Esophagus muscularis mucosa (tissue), 4 donors: ENCODE data around the gene MICAL3. TPM values are rescaled to one million over a fixed set of nuclear protein-coding genes. Genes with fewer than 3 reads are reported as not detected.

ENCODE experiments used
- DNase-seq: peaks from one replicate; pipeline ENCODE4 v3.0.0-alpha.2; 2017; ENCODE audit errors: extremely low spot score
- H3K27ac ChIP-seq, 4 donors: fragments of 200-600 bp; sonication (generic); replicated peaks in 1 of 4; 1 replicate in 3 of 4; 2 replicates in 1 of 4; pipeline ENCODE4 v1.5.1; 2016 to 2019; ENCODE audit warnings: mild to moderate bottlenecking in 1 of 4
- H3K27me3 ChIP-seq, 4 donors: fragments of 200-600 bp; sonication (generic); one replicate each; pipeline versions ENCODE4 v1.5.1 to v1.6.0; 2016 to 2019
- H3K36me3 ChIP-seq, 4 donors: fragments of 200-600 bp; sonication (generic); one replicate each; pipeline ENCODE4 v1.5.1; 2016 to 2019
- H3K4me1 ChIP-seq, 4 donors: fragments of 200-600 bp; sonication (generic); one replicate each; pipeline ENCODE4 v1.5.1; 2016 to 2019
- H3K4me3 ChIP-seq, 4 donors: fragments of 200-600 bp; sonication (generic); 1 replicate in 2 of 4; 2 replicates in 2 of 4; pipeline ENCODE4 v1.5.1; 2016 to 2019; ENCODE audit warnings: mild to moderate bottlenecking in 4 of 4, moderate library complexity in 1 of 4
- H3K9me3 ChIP-seq, 4 donors: fragments of 200-600 bp; sonication (generic); 1 replicate in 3 of 4; 2 replicates in 1 of 4; pipeline ENCODE4 v1.5.1; 2016 to 2019
- CTCF ChIP-seq, 3 experiments: fragments of 200-600 bp in 2 of 3; fragments of 450-650 bp in 1 of 3; sonication (generic) in 2 of 3; IDR thresholded peaks; one replicate each; pipeline ENCODE4 v1.5.1; 2017 to 2019; ENCODE audit warnings: antibody characterized with exemption in 3 of 3, mild to moderate bottlenecking in 2 of 3, moderate library complexity in 1 of 3
- EP300 ChIP-seq: sonication (generic); formaldehyde crosslinking; IDR thresholded peaks from one replicate; pipeline ENCODE4 v1.6.1; 2017; ENCODE audit warnings: antibody characterized with exemption
- POLR2A ChIP-seq: fragments of 450-650 bp; IDR thresholded peaks from one replicate; pipeline ENCODE4 v1.6.1; 2017; ENCODE audit warnings: antibody characterized with exemption, moderate library complexity, mild to moderate bottlenecking, low read depth
- POLR2AphosphoS5 ChIP-seq, 2 donors: sonication (generic); formaldehyde crosslinking; IDR thresholded peaks; one replicate each; pipeline ENCODE4 v1.6.1; 2017; ENCODE audit warnings: antibody characterized with exemption in 2 of 2
- WGBS: methylation state at CpG from one replicate; pipeline ENCODE4 v1.1.5; 2018; 5-methylcytosine and 5-hydroxymethylcytosine counted together
- intact Hi-C: fragments of 100-400 bp; cut with DNase I; formaldehyde crosslinking; loops from one replicate; pipeline ENCODE4 v1.15.1; 2023
- total RNA-seq, 4 donors: library from RNA; depleted of rRNA; stranded (reverse); fragments of >200 nt; gene quantifications; one replicate each; pipeline versions ENCODE4 v1.1.0 to v1.2.1, GENCODE V29; 2016

The MICAL3 gene
- total RNA-seq, 4 donors from 2014 or later = 35.1 to 91.8 (median 67.8) TPM

DNA sequence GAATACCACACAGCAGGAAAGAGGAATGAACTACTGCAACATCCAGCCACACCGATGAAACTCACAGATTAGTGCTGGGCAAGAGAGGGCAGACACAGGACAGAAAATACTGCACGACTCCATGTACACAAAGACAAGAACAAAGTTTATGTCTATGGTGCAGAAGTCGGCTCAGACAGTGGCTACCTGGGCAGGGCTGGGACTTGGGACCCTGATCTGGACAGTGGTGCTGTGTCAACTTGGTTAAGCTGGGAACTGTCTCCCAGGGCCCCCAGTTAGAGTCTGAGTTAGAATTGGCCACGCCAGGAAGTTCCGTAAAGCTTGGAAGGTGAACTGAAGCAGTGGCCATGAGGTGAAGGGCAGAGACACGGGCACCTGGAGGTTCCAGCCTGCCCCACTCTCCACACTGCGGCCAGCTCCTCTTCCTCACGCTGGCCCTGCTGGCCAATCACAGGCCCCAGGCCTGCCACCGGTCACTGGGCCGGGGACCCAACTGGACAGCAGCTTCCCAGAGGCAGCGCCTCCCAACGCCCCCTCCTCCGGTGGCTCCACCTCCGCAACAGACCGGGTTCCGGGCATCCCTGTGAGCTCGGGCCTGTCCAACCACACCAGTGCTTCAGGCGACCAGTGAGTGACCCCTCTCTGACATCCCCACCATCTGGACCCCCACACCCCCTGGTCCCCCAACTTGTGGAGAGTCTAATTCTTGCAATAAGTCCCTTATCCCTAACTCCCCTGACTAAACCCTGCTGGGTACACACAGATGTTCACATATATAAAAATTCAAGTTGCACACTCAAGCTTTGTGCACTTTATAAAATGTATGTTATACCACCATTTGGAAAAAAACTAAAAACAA, 93.7 kb downstream of the MICAL3 start:
- 83% methylated on average over 4 of the region's 18 CpGs for WGBS
- H3K27ac ChIP-seq = peak overlapping the region in 1 of 4 donors; percentile 2
- intact Hi-C loops = no loop called here

GRCh38 chr22:17929909-17930308, 94.5 kb downstream of the MICAL3 start:
- intact Hi-C loops = no loop called here
- Histone ChIP-seq H3K27ac (no peak overlapping the region), H3K36me3 (no peaks in the 10 kb centered on the region), H3K27me3 (no peaks in the 10 kb centered on the region), H3K4me1 (peaks cover 31 to 44% (median 34%) of the 10 kb centered on the region in 4 donors), H3K4me3 (no peak overlapping the region), H3K9me3 (no peaks in the 10 kb centered on the region)
- no peak for DNase-seq
- 91% methylated on average over 7 of the region's 7 CpGs for WGBS
- no peak for TF ChIP-seq POLR2AphosphoS5 (IDR thresholded peaks at IDR 0.05)
- no peak for TF ChIP-seq POLR2A
- TF ChIP-seq EP300 = no peak
- no peak for TF ChIP-seq CTCF (IDR thresholded peaks at IDR 0.05)

More for the DNA sequence above, 93.7 kb downstream of the MICAL3 start:
- H3K9me3 ChIP-seq = no peaks in the 10 kb centered on the region
- no peak overlapping the region for H3K4me3 ChIP-seq
- no peaks in the 10 kb centered on the region for H3K27me3 ChIP-seq
- H3K36me3 ChIP-seq = no peaks in the 10 kb centered on the region
- TF ChIP-seq CTCF (IDR thresholded peaks at IDR 0.05) (no peak), POLR2A (no peak), POLR2AphosphoS5 (IDR thresholded peaks at IDR 0.05) (no peak), EP300 (no peak)
- H3K4me1 ChIP-seq = peaks cover 23 to 36% (median 27%) of the 10 kb centered on the region in 4 donors
- no peak for DNase-seq

GRCh38 chr22:17928391-17928790, 96.0 kb downstream of the MICAL3 start:
- H3K27ac ChIP-seq = no peak overlapping the region
- no peak overlapping the region for H3K4me3 ChIP-seq
- H3K9me3 ChIP-seq = no peaks in the 10 kb centered on the region
- no peak for DNase-seq
- H3K4me1 ChIP-seq = peaks cover 46 to 59% (median 50%) of the 10 kb centered on the region in 4 donors
- H3K27me3 ChIP-seq = no peaks in the 10 kb centered on the region
- WGBS = 94% methylated on average over 7 of the region's 7 CpGs
- TF ChIP-seq POLR2AphosphoS5 (IDR thresholded peaks at IDR 0.05) (no peak), EP300 (no peak), POLR2A (no peak), CTCF (IDR thresholded peaks at IDR 0.05) (no peak)
- intact Hi-C loops = no loop called here
- no peaks in the 10 kb centered on the region for H3K36me3 ChIP-seq

DNA sequence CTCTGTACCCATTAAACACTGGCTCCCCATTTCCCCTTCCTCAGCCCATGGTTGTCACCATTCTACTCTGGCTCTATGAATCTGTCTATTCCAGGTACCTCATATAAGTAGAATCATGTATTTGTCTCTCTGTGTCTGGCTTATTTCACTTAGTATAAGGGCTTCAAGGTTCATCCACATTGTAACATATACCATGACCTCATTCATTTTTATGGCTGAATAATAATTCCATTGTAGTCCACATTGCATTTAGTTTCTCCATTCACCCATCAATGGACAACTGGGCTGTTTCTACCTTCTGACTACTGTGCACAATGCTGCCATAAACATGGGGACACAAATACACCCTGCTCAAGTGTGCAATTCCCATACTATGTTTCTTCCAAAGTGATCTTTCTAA, 97.3 kb downstream of the MICAL3 start:
- DNase-seq = no peak
- Histone ChIP-seq H3K4me3 (no peak overlapping the region), H3K27ac (no peak overlapping the region), H3K27me3 (no peaks in the 10 kb centered on the region), H3K36me3 (no peaks in the 10 kb centered on the region), H3K4me1 (peaks cover 59 to 72% (median 63%) of the 10 kb centered on the region in 4 donors), H3K9me3 (no peaks in the 10 kb centered on the region)
- no peak for TF ChIP-seq EP300
- TF ChIP-seq POLR2AphosphoS5 (IDR thresholded peaks at IDR 0.05) = no peak
- no peak for TF ChIP-seq POLR2A
- no peak for TF ChIP-seq CTCF (IDR thresholded peaks at IDR 0.05)
- intact Hi-C loops = no loop called here
